Activated CD4-positive, alpha-beta T cell treated with anti-CD3 and anti-CD28 coated beads, Interleukin-2, amount 50 U/mL, for 16 hours (primary cell): ENCODE data around the gene SNRPF.

Experiments
- DNase-seq: peaks from one replicate; pipeline ENCODE4 v3.0.0-alpha.2; 2020

The SNRPF gene

GRCh38 chr12:95859947-95860850, 1.4 kb downstream of the SNRPF start:
- no peak for DNase-seq

- no peak for DNase-seq
These were observed 3.3 kb downstream of the SNRPF start for GRCh38 chr12:95862038-95862437.

GRCh38 chr12:95863337-95863736, 4.6 kb downstream of the SNRPF start:
- no peak for DNase-seq

GRCh38 chr12:95870897-95871296, 12.1 kb downstream of the SNRPF start:
- no peak for DNase-seq

GRCh38 chr12:95874452-95874851, 15.7 kb downstream of the SNRPF start:
- no peak for DNase-seq

- DNase-seq: no peak
These were observed 18.9 kb downstream of the SNRPF start for GRCh38 chr12:95877622-95878021.

GRCh38 chr12:95880895-95881294, 22.1 kb downstream of the SNRPF start:
- no peak for DNase-seq

GRCh38 chr12:95881331-95881955, 22.7 kb downstream of the SNRPF start:
- no peak for DNase-seq

- no peak for DNase-seq
These were observed 23.3 kb downstream of the SNRPF start for GRCh38 chr12:95882080-95882479.

- DNase-seq: no peak
These were observed 24.1 kb downstream of the SNRPF start for GRCh38 chr12:95882873-95883272.

- no peak for DNase-seq
These were observed 26.2 kb downstream of the SNRPF start for GRCh38 chr12:95884998-95885397.

- no peak for DNase-seq
These were observed 28.6 kb downstream of the SNRPF start for GRCh38 chr12:95887311-95887710.

- no peak for DNase-seq
These were observed 32.2 kb downstream of the SNRPF start for GRCh38 chr12:95890958-95891357.

- no peak for DNase-seq
These were observed 38.1 kb downstream of the SNRPF start for GRCh38 chr12:95896846-95897245.

GRCh38 chr12:95898081-95898480, 39.3 kb downstream of the SNRPF start:
- DNase-seq: no peak

- DNase-seq: no peak
These were observed 49.8 kb downstream of the SNRPF start for GRCh38 chr12:95908573-95908972.

- DNase-seq: no peak
These were observed 51.1 kb downstream of the SNRPF start for GRCh38 chr12:95909871-95910270.
